Ascending aorta (tissue), 2 donors: ENCODE measurements around the gene ACER1. TPM values are rescaled to one million over a fixed set of nuclear protein-coding genes. Genes with fewer than 3 reads are reported as not detected.
"Not testable (repeated sequence)": the region's sequence is repeated elsewhere in the genome, so short reads cannot be mapped to it uniquely, and the experiment has no call there.

Source experiments
- DNase-seq, 2 donors: peaks; one replicate each; pipeline ENCODE4 v3.0.0-alpha.2; 2019; ENCODE audit warnings: low spot score in 2 of 2
- H3K27ac ChIP-seq, 2 donors: fragments of 200-600 bp; sonication (generic); one replicate each; pipeline ENCODE4 v1.5.1; 2016 to 2017; ENCODE audit warnings: mild to moderate bottlenecking in 1 of 2
- H3K27me3 ChIP-seq: fragments of 200-600 bp; sonication (generic); one replicate; pipeline ENCODE4 v1.5.1; 2017
- H3K36me3 ChIP-seq, 2 donors: fragments of 200-600 bp; sonication (generic); one replicate each; pipeline ENCODE4 v1.5.1; 2016
- H3K4me1 ChIP-seq, 2 donors: fragments of 200-600 bp; sonication (generic); one replicate each; pipeline ENCODE4 v1.5.1; 2016 to 2017; ENCODE audit warnings: mild to moderate bottlenecking in 1 of 2
- H3K4me3 ChIP-seq, 2 donors: fragments of 200-600 bp; sonication (generic); one replicate each; pipeline ENCODE4 v1.5.1; 2016 to 2017; ENCODE audit warnings: mild to moderate bottlenecking in 1 of 2
- H3K9me3 ChIP-seq, 2 donors: fragments of 200-600 bp; sonication (generic); one replicate each; pipeline ENCODE4 v1.5.1; 2016
- CTCF ChIP-seq, 3 experiments: fragments of 200-600 bp in 2 of 3; fragments of 450-650 bp in 1 of 3; sonication (generic) in 2 of 3; IDR thresholded peaks; one replicate each; pipeline ENCODE4 v1.5.1; 2016 to 2019; ENCODE audit warnings: antibody characterized with exemption in 3 of 3, mild to moderate bottlenecking in 1 of 3, moderate library complexity in 1 of 3
- intact Hi-C: fragments of 100-400 bp; cut with DNase I; formaldehyde crosslinking; loops from one replicate; pipeline ENCODE4 v1.15.1; 2023
- total RNA-seq: library from RNA; depleted of rRNA; stranded (reverse); fragments of >200 nt; gene quantifications from one replicate; pipeline ENCODE4 v1.1.0, GENCODE V29; 2016

The ACER1 gene
- total RNA-seq, 1 donor from 2014 or later: not detected

- H3K9me3 ChIP-seq: peaks cover 15 to 18% of the 10 kb centered on the region in 2 donors
- intact Hi-C loops: no loop called here
- TF ChIP-seq CTCF (IDR thresholded peaks at IDR 0.05): no peak
- H3K27ac ChIP-seq: no peak overlapping the region
- no peaks in the 10 kb centered on the region for H3K27me3 ChIP-seq
- H3K4me1 ChIP-seq: no peaks in the 10 kb centered on the region
- DNase-seq: no peak
- H3K36me3 ChIP-seq: no peaks in the 10 kb centered on the region
- no peak overlapping the region for H3K4me3 ChIP-seq
Measured at GRCh38 chr19:6297202-6297601, 36.2 kb downstream of the ACER1 start.

GRCh38 chr19:6292006-6292405, 41.4 kb downstream of the ACER1 start:
- Histone ChIP-seq H3K4me3 (no peak overlapping the region), H3K27me3 (no peaks in the 10 kb centered on the region), H3K27ac (no peak overlapping the region), H3K36me3 (no peaks in the 10 kb centered on the region), H3K9me3 (peaks cover 52 to 56% of the 10 kb centered on the region in 2 donors), H3K4me1 (no peaks in the 10 kb centered on the region)
- no peak for TF ChIP-seq CTCF (IDR thresholded peaks at IDR 0.05)
- intact Hi-C loops: no loop called here
- no peak for DNase-seq

GRCh38 chr19:6288737-6289136, 44.7 kb downstream of the ACER1 start:
- intact Hi-C loops: no loop called here
- Histone ChIP-seq H3K27me3 (no peaks in the 10 kb centered on the region), H3K27ac (no peak overlapping the region), H3K4me3 (no peak overlapping the region), H3K4me1 (no peaks in the 10 kb centered on the region), H3K9me3 (peaks cover 58 to 60% of the 10 kb centered on the region in 2 donors), H3K36me3 (no peaks in the 10 kb centered on the region)
- DNase-seq: no peak
- TF ChIP-seq CTCF (IDR thresholded peaks at IDR 0.05): no peak

GRCh38 chr19:6287269-6287885, 46.0 kb downstream of the ACER1 start:
- Histone ChIP-seq H3K36me3 (no peaks in the 10 kb centered on the region), H3K9me3 (peaks cover 45 to 48% of the 10 kb centered on the region in 2 donors), H3K4me3 (no peak overlapping the region), H3K4me1 (no peaks in the 10 kb centered on the region), H3K27ac (no peak overlapping the region), H3K27me3 (no peaks in the 10 kb centered on the region)
- DNase-seq: no peak
- TF ChIP-seq CTCF (IDR thresholded peaks at IDR 0.05): no peak
- intact Hi-C loops: no loop called here

GRCh38 chr19:6286676-6287075, 46.7 kb downstream of the ACER1 start:
- no peak for TF ChIP-seq CTCF (IDR thresholded peaks at IDR 0.05)
- Histone ChIP-seq H3K36me3 (no peaks in the 10 kb centered on the region), H3K4me3 (no peak overlapping the region), H3K4me1 (no peaks in the 10 kb centered on the region), H3K27ac (no peak overlapping the region), H3K27me3 (no peaks in the 10 kb centered on the region), H3K9me3 (peaks cover 38 to 41% of the 10 kb centered on the region in 2 donors)
- DNase-seq: no peak
- intact Hi-C loops: no loop called here

GRCh38 chr19:6282393-6282792, 51.0 kb downstream of the ACER1 start:
- DNase-seq, H3K4me3 ChIP-seq, H3K27me3 ChIP-seq, H3K36me3 ChIP-seq, intact Hi-C loops, H3K27ac ChIP-seq: not testable (repeated sequence)
- Histone ChIP-seq H3K9me3 (peaks cover 10 to 12% of the 10 kb centered on the region in 2 donors), H3K4me1 (peaks cover 11 to 17% of the 10 kb centered on the region in 2 donors)
